ENCODE results near the gene MAGED4B. TPM values are rescaled to one million over a fixed set of nuclear protein-coding genes. Genes with fewer than 3 reads are reported as not detected.
"Not testable (repeated sequence)": the region's sequence is repeated elsewhere in the genome, so short reads cannot be mapped to it uniquely, and the experiment has no call there.

Gene MAGED4B, protein sequence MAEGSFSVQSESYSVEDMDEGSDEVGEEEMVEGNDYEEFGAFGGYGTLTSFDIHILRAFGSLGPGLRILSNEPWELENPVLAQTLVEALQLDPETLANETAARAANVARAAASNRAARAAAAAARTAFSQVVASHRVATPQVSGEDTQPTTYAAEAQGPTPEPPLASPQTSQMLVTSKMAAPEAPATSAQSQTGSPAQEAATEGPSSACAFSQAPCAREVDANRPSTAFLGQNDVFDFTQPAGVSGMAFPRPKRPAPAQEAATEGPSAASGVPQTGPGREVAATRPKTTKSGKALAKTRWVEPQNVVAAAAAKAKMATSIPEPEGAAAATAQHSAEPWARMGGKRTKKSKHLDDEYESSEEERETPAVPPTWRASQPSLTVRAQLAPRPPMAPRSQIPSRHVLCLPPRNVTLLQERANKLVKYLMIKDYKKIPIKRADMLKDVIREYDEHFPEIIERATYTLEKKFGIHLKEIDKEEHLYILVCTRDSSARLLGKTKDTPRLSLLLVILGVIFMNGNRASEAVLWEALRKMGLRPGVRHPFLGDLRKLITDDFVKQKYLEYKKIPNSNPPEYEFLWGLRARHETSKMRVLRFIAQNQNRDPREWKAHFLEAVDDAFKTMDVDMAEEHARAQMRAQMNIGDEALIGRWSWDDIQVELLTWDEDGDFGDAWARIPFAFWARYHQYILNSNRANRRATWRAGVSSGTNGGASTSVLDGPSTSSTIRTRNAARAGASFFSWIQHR
- under 1 TPM; 0.53 to 0.95 (median 0.74) TPM for total RNA-seq

DNA sequence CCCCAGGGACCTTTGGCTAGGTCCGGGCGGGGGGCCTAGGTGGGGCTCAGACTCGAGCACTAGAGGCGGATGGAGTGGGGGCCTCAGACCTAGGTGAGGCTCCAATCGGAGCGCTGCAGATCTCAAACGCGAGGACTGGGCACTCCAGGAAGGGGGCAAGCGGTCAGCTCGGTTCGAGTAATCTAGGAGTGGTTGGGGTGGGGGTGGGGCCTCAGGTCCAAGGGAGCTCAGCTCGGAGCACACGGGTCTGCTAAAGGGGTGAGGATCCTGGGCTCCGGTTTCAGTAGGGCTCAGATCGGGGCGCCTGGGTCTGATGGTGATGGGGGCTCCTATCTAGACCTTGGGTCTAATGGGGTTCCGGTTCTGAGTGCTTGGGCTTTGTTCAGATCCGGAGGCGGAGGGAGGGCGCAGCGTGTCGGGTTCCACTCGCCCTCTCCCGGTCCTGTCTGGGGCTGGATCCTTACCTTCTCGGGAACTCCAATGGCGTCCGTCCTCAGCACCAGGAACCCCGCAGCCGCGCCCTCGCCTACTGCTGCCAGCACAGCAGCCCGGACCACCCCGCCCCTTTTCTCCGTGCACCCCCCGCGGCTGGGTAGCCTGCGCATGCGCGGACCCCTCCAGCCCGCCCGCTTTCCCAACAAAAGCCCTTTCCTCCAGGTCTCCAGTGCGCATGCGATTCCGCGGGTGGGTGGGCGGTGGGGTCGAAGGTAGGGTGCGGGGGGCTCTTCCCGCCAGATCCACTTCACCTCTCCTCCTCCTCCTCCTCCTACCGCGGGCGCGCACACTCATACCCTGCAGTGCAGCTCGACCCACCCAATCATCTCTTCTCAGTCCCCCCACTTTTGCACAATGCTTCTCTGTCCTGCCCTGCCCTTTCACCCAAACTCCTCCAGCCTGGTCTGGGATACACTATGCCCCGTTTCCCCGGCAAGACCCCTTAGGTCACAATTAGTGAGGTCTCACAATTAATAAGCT is at the start of gene MAGED4B:
TSS of gene MAGED4B (minus strand) at position 518 of the 975 bp plus-strand sequence. CDS start 1,011 bp downstream, outside the sequence.
- not testable (repeated sequence) for H3K27me3 Mint-ChIP-seq (ENCODE audit: low read depth); H3K36me3 Mint-ChIP-seq (ENCODE audit: insufficient read depth); H3K9me3 Mint-ChIP-seq; DNase-seq; H3K4me3 Mint-ChIP-seq; H3K4me1 Mint-ChIP-seq (ENCODE audit: low read depth)
- ATAC-seq, result peak; percentile 53 to 58

DNA sequence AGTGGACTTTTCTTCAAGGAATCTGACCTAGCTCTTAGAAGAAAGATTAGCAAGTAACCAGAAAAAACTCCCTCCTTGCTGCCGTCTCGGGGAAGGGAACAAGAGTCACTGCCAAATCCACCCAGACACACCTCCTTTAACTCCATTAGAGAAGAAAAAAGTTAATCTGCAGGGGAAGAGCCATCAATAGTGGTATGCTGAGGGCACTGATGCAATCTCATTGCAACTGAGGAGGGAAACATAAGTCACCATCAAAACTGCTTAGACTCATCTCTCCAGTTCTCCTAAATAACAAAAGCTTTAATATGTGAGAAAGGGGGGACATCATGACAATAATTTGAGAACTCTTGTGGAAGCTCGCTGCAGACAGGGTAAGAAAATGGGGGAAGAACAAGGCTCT is 49.3 kb upstream of the MAGED4B start:
- DNase-seq (no peak), ATAC-seq (no peak)
- Mint-ChIP-seq H3K36me3 (ENCODE audit: insufficient read depth) (no peaks in the 10 kb centered on the region), H3K9me3 (no peaks in the 10 kb centered on the region), H3K27me3 (ENCODE audit: low read depth) (no peaks in the 10 kb centered on the region), H3K4me3 (no peak overlapping the region), H3K4me1 (ENCODE audit: low read depth) (no peaks in the 10 kb centered on the region)

DNA sequence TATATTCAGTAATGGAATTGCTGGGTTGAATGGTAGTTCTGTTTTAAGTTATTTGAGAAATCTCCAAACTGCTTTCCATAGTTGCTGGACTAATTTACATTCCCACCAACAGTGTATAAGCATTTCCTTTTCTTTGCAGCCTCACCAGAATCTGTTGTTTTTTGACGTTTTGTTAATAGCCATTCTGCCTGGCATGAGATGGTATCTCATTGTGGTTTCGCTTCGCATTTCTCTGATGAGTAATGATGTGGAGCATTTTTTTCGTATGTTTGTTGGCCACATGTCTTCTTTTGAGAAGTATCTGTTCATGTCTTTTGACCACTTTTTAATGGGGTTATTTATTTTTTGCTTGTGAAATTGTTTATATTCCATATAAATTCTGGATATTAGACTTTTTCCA is 13.6 kb upstream of the MAGED4B start:
- Mint-ChIP-seq H3K27me3 (ENCODE audit: low read depth) (no peaks in the 10 kb centered on the region), H3K4me3 (no peak overlapping the region), H3K36me3 (ENCODE audit: insufficient read depth) (no peaks in the 10 kb centered on the region), H3K4me1 (ENCODE audit: low read depth) (peaks cover 2% of the 10 kb centered on the region), H3K9me3 (no peaks in the 10 kb centered on the region)
- DNase-seq (no peak), ATAC-seq (no peak)

GRCh38 chrX:52078131-52078530 is 9.1 kb upstream of the MAGED4B start:
- ATAC-seq, result no peak
- H3K27me3 Mint-ChIP-seq (ENCODE audit: low read depth), result no peaks in the 10 kb centered on the region
- H3K4me1 Mint-ChIP-seq (ENCODE audit: low read depth), result peaks cover 2% of the 10 kb centered on the region
- no peaks in the 10 kb centered on the region for H3K36me3 Mint-ChIP-seq (ENCODE audit: insufficient read depth)
- H3K4me3 Mint-ChIP-seq, result no peak overlapping the region
- H3K9me3 Mint-ChIP-seq, result no peaks in the 10 kb centered on the region
- no peak for DNase-seq

DNA sequence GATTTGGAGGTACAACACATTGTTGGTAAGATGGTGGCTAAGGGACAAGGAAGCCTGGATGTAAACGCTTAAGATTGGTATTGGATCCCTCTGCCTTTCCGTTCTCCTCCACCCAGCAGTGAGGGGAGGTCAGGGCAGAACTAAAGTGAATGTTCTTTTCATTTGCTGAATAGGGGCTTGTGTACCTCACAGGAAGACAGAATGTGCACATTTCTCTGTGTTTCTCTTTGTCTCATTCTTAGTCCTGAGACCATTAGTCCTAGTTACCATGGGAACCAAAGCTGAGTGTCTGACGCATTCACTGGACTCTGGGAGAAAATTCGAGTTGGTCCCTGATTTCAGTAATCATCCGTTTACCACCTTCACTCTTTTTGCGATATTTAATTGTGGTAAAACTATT is 26.7 kb downstream of the MAGED4B start:
- not testable (repeated sequence) for H3K9me3 Mint-ChIP-seq

GRCh38 chrX:52034211-52034610 is 34.8 kb downstream of the MAGED4B start:
- Mint-ChIP-seq H3K9me3 (no peaks in the 10 kb centered on the region), H3K36me3 (ENCODE audit: insufficient read depth) (no peaks in the 10 kb centered on the region), H3K4me3 (no peak overlapping the region), H3K4me1 (ENCODE audit: low read depth) (no peaks in the 10 kb centered on the region), H3K27me3 (ENCODE audit: low read depth) (no peaks in the 10 kb centered on the region)
- no peak for ATAC-seq
- no peak for DNase-seq

More for the DNA sequence above, 26.7 kb downstream of the MAGED4B start:
- H3K27me3 Mint-ChIP-seq (ENCODE audit: low read depth); ATAC-seq; H3K4me3 Mint-ChIP-seq; H3K4me1 Mint-ChIP-seq (ENCODE audit: low read depth); DNase-seq; H3K36me3 Mint-ChIP-seq (ENCODE audit: insufficient read depth): not testable (repeated sequence)

- Mint-ChIP-seq H3K4me3 (no peak overlapping the region), H3K36me3 (ENCODE audit: insufficient read depth) (no peaks in the 10 kb centered on the region), H3K9me3 (no peaks in the 10 kb centered on the region), H3K27me3 (ENCODE audit: low read depth) (peaks cover 9% of the 10 kb centered on the region), H3K4me1 (ENCODE audit: low read depth) (no peaks in the 10 kb centered on the region)
- DNase-seq, result no peak
- no peak for ATAC-seq
These were observed 37.6 kb downstream of the MAGED4B start for GRCh38 chrX:52031371-52031770.

DNA sequence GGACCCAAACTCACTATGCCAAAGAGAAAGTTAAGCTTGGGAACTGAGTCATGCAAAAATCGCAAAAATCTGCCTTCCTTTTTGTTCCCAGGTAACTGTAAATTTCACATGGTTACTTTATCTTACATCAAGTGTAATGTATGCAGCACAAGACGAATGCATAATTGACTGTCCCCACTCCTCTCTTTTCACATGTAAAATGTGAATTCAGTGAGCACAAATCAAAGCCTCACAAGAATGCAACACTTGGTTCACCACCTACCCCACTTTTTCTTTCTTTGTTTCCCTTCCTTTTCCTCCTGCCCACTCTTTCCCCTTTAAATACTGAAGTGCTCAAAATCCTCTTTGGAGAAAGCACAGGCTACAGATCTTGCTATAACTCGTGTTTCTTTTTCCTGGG is 53.2 kb downstream of the MAGED4B start:
- no peaks in the 10 kb centered on the region for H3K4me1 Mint-ChIP-seq (ENCODE audit: low read depth)
- DNase-seq (no peak), ATAC-seq (no peak)
- no peaks in the 10 kb centered on the region for H3K9me3 Mint-ChIP-seq
- H3K4me3 Mint-ChIP-seq, result no peak overlapping the region
- H3K27me3 Mint-ChIP-seq (ENCODE audit: low read depth), result peaks cover 2% of the 10 kb centered on the region
- H3K36me3 Mint-ChIP-seq (ENCODE audit: insufficient read depth), result no peaks in the 10 kb centered on the region

Other genes with a start within 250 kb of the MAGED4B start
- 10 to 100 TPM; 27.2 to 31.3 (median 28.9) TPM for gene MAGED1, start 175.6 kb downstream of the MAGED4B start, total RNA-seq
- 1 to 10 TPM in 1 of 3 donors, under 1 TPM in 2; 0.45 to 1.2 (median 0.60) TPM for gene MAGED4, start 115.7 kb upstream of the MAGED4B start, total RNA-seq